GM18873 (cell line): Measurements from ENCODE around the gene ELMO1.

ENCODE experiments used
- ATAC-seq: cut with Tn5 transposase; IDR thresholded peaks from one replicate; pipeline ENCODE4 v1.9.1; 2021; ENCODE audit warnings: mild to moderate bottlenecking, moderate library complexity, moderate number of reproducible peaks; ENCODE audit not compliant: unreplicated experiment, low FRiP score

ELMO1 gene

GRCh38 chr7:37434529-37434928 lies 14.1 kb downstream of the ELMO1 start:
- no peak for ATAC-seq

- no peak for ATAC-seq
Observed at GRCh38 chr7:37433166-37433565, 15.5 kb downstream of the ELMO1 start.

- ATAC-seq, result no peak
Observed at GRCh38 chr7:37432281-37432920, 16.3 kb downstream of the ELMO1 start.

- ATAC-seq, result no peak
Observed at GRCh38 chr7:37431413-37431812, 17.3 kb downstream of the ELMO1 start.

GRCh38 chr7:37430640-37431039 lies 18.0 kb downstream of the ELMO1 start:
- ATAC-seq, result no peak

GRCh38 chr7:37430171-37430570 lies 18.5 kb downstream of the ELMO1 start:
- ATAC-seq, result no peak

- ATAC-seq, result no peak
Observed at GRCh38 chr7:37429435-37429791, 19.3 kb downstream of the ELMO1 start.

GRCh38 chr7:37428681-37429434 lies 19.8 kb downstream of the ELMO1 start:
- no peak for ATAC-seq

- ATAC-seq, result no peak
Observed at GRCh38 chr7:37427276-37427940, 21.3 kb downstream of the ELMO1 start.

- no peak for ATAC-seq
Observed at GRCh38 chr7:37425498-37425897, 23.2 kb downstream of the ELMO1 start.

GRCh38 chr7:37424995-37425394 lies 23.7 kb downstream of the ELMO1 start:
- no peak for ATAC-seq

GRCh38 chr7:37424521-37424920 lies 24.1 kb downstream of the ELMO1 start:
- no peak for ATAC-seq

GRCh38 chr7:37421861-37422500 lies 26.7 kb downstream of the ELMO1 start:
- no peak for ATAC-seq

- ATAC-seq, result no peak
Observed at GRCh38 chr7:37420946-37421695, 27.5 kb downstream of the ELMO1 start.

GRCh38 chr7:37419496-37419895 lies 29.2 kb downstream of the ELMO1 start:
- no peak for ATAC-seq

- no peak for ATAC-seq
Observed at GRCh38 chr7:37418381-37418780, 30.3 kb downstream of the ELMO1 start.

- ATAC-seq, result no peak
Observed at GRCh38 chr7:37417107-37417474, 31.6 kb downstream of the ELMO1 start.

- no peak for ATAC-seq
Observed at GRCh38 chr7:37416378-37417106, 32.1 kb downstream of the ELMO1 start.

GRCh38 chr7:37415629-37416028 lies 33.0 kb downstream of the ELMO1 start:
- ATAC-seq, result no peak
